RWPE2 (cell line): ENCODE data around the gene CLIP1.

ENCODE experiments used
- ATAC-seq: fragments of 200-7000 bp; cut with Tn5 transposase; 3 replicates; pipeline ENCODE4 v1.9.1; 2021; ENCODE audit warnings: low read depth
- DNase-seq: peaks from one replicate; pipeline ENCODE4 v3.0.0-alpha.2; 2020; ENCODE audit warnings: low spot score
- H3K27ac ChIP-seq: fragments of 450-650 bp; 2 replicates; pipeline ENCODE4 v1.5.1; 2017; ENCODE audit warnings: mild to moderate bottlenecking; ENCODE audit not compliant: poor library complexity, severe bottlenecking
- H3K27me3 ChIP-seq: fragments of 250-450 bp; sonication (Bioruptor Pico); 2 replicates; pipeline ENCODE4 v1.5.1; 2021; ENCODE audit warnings: mild to moderate bottlenecking, moderate library complexity; ENCODE audit not compliant: insufficient read depth, poor library complexity, severe bottlenecking
- H3K36me3 ChIP-seq: fragments of 250-450 bp; sonication (Bioruptor Pico); 2 replicates; pipeline ENCODE4 v1.5.1; 2020; ENCODE audit warnings: low read depth, mild to moderate bottlenecking, moderate library complexity
- H3K4me1 ChIP-seq: fragments of 250-450 bp; sonication (Bioruptor Pico); 2 replicates; pipeline ENCODE4 v1.5.1; 2021; ENCODE audit warnings: mild to moderate bottlenecking, moderate library complexity; ENCODE audit not compliant: insufficient read depth, poor library complexity, severe bottlenecking
- H3K4me3 ChIP-seq: fragments of 250-450 bp; sonication (Bioruptor Pico); 2 replicates; pipeline ENCODE4 v1.5.1; 2021; ENCODE audit warnings: mild to moderate bottlenecking, moderate library complexity; ENCODE audit not compliant: severe bottlenecking
- H3K9me3 ChIP-seq: fragments of 250-450 bp; sonication (Bioruptor Pico); 2 replicates; pipeline ENCODE4 v1.5.1; 2021; ENCODE audit warnings: mild to moderate bottlenecking, moderate library complexity; ENCODE audit not compliant: severe bottlenecking
- TF ChIP-seq, protein P1 (sequence below): fragments of 450-650 bp; IDR thresholded peaks from one replicate; pipeline ENCODE4 v1.5.1; 2017; ENCODE audit warnings: mild to moderate bottlenecking, moderate library complexity; ENCODE audit not compliant: poor library complexity, severe bottlenecking

The CLIP1 gene

DNA sequence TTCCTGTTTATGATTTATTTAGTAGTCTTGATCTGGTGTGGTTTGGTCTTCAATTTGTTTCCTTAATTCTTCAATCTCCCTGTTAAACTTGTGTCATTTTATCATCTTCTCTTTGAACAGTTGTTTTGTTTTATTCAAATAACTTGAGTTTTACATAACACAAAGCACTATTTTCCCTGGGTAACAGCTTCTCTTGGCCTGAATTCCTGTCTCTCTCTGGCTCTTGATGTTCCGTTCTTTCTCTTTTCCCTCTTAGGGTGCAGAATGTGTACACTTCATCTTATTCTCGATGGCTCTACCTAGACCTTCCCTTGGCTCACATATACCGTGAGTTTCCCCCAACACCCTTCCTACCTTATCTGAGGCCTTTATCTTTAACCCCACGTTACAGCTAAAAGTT lies 119.4 kb downstream of the CLIP1 start:
- Histone ChIP-seq H3K36me3 (peaks cover 47% of the 10 kb centered on the region), H3K9me3 (no peaks in the 10 kb centered on the region), H3K27ac (no peak overlapping the region), H3K4me3 (no peak overlapping the region), H3K4me1 (no peaks in the 10 kb centered on the region), H3K27me3 (no peaks in the 10 kb centered on the region)
- ATAC-seq, result no peak
- DNase-seq, result no peak
- TF ChIP-seq, protein P1, sequence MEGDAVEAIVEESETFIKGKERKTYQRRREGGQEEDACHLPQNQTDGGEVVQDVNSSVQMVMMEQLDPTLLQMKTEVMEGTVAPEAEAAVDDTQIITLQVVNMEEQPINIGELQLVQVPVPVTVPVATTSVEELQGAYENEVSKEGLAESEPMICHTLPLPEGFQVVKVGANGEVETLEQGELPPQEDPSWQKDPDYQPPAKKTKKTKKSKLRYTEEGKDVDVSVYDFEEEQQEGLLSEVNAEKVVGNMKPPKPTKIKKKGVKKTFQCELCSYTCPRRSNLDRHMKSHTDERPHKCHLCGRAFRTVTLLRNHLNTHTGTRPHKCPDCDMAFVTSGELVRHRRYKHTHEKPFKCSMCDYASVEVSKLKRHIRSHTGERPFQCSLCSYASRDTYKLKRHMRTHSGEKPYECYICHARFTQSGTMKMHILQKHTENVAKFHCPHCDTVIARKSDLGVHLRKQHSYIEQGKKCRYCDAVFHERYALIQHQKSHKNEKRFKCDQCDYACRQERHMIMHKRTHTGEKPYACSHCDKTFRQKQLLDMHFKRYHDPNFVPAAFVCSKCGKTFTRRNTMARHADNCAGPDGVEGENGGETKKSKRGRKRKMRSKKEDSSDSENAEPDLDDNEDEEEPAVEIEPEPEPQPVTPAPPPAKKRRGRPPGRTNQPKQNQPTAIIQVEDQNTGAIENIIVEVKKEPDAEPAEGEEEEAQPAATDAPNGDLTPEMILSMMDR, result no peak

DNA sequence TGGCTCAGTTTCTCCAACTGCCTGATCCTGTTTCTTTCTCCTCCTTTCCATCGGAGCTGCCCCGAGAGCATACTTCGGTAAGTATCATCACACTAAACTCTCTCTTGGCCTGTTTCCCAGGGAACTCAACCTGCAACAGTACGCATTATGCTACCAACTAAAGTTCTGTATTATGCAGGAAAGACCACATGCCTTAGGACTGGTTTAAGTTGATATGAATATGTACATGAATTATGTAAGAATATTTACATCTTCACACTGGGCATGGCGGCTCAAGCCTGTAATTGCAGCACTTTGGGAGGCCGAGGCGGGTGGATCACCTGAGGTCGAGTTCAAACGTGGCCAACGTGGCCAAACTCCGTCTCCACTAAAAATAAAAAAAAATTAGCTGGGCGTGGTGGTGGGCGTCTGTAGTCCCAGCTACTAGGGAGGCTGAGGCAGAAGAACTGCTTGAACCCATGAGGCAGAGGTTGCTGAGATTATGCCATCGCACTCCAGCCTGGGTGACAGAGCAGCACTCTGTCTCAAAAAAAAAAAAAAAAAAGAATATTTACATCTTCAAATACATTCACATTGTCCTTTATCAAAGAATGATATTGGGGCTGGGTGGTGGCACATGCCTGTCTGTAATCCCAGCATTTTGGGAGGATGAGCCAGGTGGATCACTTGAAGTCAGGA lies 124.3 kb downstream of the CLIP1 start:
- DNase-seq (no peak), ATAC-seq (no peak)
- no peak overlapping the region for H3K27ac ChIP-seq
- no peaks in the 10 kb centered on the region for H3K9me3 ChIP-seq
- peaks cover 31% of the 10 kb centered on the region for H3K36me3 ChIP-seq
- no peaks in the 10 kb centered on the region for H3K4me1 ChIP-seq
- H3K4me3 ChIP-seq, result no peak overlapping the region
- no peaks in the 10 kb centered on the region for H3K27me3 ChIP-seq
- TF ChIP-seq, protein P1, result no peak

DNA sequence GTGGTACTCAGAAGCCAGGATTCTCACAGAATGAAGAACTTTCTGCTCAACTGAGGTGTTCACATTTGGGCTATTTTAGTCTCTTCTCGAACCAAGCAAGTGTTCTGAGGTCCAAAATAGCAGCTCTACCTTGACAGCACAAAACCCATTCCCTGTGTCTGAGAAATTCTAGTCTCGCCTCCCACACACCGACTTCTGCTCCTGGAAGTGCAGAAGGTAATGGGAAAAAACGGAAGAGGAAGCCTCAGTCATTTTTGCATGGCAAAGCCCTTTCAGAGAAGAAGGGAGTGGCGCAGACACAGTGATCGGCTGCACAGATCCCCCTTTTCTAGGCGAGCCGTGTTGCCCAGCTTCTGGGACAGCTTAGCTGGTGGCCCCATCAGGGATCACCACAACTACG lies 125.0 kb downstream of the CLIP1 start:
- Histone ChIP-seq H3K27ac (no peak overlapping the region), H3K4me3 (no peak overlapping the region), H3K36me3 (peaks cover 31% of the 10 kb centered on the region), H3K4me1 (no peaks in the 10 kb centered on the region), H3K27me3 (no peaks in the 10 kb centered on the region), H3K9me3 (no peaks in the 10 kb centered on the region)
- DNase-seq (no peak), ATAC-seq (no peak)
- TF ChIP-seq, protein P1, result no peak

DNA sequence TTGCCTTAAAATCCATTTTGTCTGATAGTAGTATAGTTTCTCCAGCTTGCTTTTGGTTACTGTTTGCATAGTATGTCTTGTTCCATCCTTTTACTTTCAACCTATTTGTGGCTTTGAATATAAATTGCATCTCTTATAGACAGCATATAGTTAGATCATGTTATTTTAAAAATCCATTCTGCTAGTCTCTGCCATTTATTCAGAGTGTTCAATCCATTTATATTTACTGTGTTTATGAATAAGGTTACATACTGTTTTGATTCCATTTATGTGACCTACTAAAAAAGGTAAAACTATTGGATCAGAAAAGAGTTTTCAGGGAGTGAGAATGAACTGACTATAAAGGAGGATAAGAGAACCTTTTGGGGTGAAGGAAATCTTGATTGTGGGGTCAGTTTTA lies 126.6 kb downstream of the CLIP1 start:
- TF ChIP-seq, protein P1, result no peak
- Histone ChIP-seq H3K4me3 (no peak overlapping the region), H3K9me3 (no peaks in the 10 kb centered on the region), H3K36me3 (peaks cover 17% of the 10 kb centered on the region), H3K4me1 (no peaks in the 10 kb centered on the region), H3K27ac (no peak overlapping the region), H3K27me3 (no peaks in the 10 kb centered on the region)
- ATAC-seq (no peak), DNase-seq (no peak)

DNA sequence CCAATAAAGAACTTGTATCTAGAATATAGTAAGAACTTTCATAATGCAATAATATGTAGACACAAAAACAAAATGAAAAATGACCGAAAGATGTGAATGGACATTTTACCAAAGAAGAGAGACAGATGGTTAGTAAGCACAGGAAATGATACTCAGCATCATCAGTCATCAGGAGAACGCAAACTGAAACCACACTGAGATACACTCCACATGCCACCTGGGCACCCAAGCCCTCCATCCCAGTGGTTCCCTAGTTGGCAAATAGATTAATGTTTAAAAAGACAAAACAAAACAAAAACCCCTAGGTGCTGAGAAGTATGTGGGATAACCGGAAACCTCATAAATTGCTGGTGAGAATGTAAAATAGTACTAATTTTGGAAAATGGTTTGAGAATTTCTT lies 129.4 kb downstream of the CLIP1 start:
- Histone ChIP-seq H3K27ac (no peak overlapping the region), H3K36me3 (peaks cover 21% of the 10 kb centered on the region), H3K9me3 (no peaks in the 10 kb centered on the region), H3K27me3 (no peaks in the 10 kb centered on the region), H3K4me3 (no peak overlapping the region), H3K4me1 (no peaks in the 10 kb centered on the region)
- DNase-seq (no peak), ATAC-seq (no peak)
- TF ChIP-seq, protein P1, result no peak
